ACHN (cell line): ENCODE measurements around the gene GRIK2.

Source experiments
- DNase-seq: peaks from one replicate; pipeline ENCODE4 v3.0.0-alpha.2; 2015
- in situ Hi-C: cut with HindIII; loops from 2 replicates; pipeline ENCODE4 v1.10.0; 2017; ENCODE audit warnings: low sequenced_read_pairs, low pct_ligation_motif_present, low pct_unique_long_range_greater_than_20kb

The GRIK2 gene

DNA sequence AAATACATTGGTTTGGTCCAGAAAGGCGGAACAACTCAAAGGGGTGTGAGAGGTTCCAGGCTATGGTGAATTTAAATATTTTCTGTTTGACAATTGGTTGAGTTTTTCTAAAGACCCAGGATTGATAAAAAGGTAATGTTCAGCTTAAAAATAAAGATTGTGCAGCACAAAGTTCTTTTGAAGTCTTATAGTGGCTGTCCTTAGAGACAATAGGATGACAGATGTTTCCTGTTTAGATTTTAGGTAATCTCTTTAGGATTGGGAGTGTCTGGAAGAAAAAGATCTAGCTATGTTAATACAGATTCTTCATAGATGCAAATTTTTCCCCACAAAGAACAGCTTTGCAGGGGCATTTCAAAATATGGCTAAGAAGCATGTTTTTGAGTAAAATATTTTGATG lies 119.7 kb downstream of the GRIK2 start:
- DNase-seq, result no peak
- in situ Hi-C loops, result no loop called here

DNA sequence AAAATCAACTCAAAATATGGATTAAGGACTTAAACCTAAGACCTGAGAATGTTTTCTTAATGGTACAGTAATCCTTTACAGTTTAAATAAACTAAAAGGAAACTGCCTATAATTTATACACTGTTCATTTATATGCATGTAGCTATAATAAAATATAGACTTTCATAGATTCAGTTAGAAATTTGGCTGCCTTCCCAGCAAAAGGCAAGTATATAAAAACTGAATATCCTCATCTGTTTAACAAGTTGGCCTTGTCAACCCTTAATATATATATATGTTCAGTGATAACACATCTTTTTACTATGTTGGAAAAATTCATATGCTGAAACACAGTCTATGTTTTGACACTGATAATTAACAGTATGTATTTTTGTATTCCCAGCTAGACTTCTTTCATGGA lies 123.1 kb downstream of the GRIK2 start:
- in situ Hi-C loops, result no loop called here
- no peak for DNase-seq

DNA sequence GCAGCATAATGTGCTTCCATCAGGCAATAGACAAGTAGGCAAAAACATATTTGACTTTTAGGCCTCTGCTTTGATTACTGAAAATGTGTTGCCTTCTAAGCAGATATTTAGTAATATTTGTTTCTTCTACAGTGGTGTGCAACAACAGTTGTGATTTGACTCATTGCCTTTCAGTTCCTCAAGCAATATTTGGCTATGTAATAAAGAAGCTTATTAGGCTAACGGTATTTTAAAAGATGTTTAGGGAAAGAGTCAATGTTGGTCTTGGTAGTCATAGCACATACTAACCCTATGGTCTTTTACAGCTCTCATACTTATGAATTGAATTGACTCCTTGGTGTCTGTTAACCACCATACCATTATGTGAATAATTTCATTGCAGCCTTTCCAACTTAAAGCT lies 124.1 kb downstream of the GRIK2 start:
- in situ Hi-C loops, result no loop called here
- no peak for DNase-seq

DNA sequence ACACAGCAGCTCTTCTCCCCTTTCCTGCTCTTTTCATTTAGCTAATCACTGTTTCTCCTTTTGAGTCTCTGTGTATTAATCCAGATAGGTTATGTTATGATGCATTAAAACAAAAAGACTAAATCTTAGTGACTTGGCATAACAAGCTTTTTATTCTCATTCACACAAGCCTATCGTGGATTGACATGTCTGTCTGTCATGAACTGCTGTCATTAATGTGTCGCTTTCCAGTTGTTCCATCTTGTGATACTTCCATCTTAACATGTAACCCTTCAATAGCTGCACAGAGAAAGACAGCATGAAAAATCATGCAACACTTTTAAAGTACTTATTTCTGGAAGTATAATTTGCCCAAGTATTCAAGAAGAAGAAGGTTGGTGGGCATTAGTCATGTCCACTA lies 128.7 kb downstream of the GRIK2 start:
- no peak for DNase-seq
- in situ Hi-C loops, result no loop called here

DNA sequence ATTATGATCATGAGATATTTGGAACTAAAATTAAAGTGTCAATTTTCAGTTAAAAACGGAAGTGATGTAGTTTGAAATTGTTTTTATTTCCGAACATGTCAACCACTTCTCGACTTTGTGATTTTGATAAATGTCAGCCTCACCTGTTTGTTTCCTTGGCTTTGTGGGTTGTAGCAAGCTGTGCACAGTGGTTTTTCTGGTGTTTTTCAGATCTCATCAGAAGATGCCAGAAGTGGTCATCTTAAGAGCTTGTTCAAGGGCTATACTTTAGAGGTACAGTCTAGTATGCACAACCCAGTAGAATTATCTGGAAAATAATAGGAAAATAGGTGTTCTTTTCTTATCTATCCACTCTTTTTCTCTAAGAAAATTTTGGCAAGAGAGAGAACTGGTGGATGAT lies 134.0 kb downstream of the GRIK2 start:
- DNase-seq, result no peak
- in situ Hi-C loops, result no loop called here

DNA sequence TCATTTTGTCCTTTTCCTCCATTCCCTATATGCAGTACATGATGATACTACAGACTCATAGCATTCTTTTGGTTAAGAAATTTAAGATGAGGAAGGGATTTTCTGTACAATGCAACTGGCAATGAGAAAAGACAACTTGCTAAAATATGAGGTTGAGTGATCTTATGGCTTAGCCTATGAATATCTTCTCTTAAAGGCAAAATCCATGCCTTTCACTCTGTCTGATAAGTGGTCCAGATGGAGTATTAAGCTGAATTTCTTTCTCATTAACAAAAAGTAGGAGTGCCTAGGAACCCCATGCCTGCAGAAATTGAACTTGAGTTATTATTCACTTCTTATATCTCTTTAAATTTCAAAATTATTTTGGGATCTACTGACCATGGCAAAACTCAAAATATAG lies 135.3 kb downstream of the GRIK2 start:
- in situ Hi-C loops, result no loop called here
- DNase-seq, result no peak

DNA sequence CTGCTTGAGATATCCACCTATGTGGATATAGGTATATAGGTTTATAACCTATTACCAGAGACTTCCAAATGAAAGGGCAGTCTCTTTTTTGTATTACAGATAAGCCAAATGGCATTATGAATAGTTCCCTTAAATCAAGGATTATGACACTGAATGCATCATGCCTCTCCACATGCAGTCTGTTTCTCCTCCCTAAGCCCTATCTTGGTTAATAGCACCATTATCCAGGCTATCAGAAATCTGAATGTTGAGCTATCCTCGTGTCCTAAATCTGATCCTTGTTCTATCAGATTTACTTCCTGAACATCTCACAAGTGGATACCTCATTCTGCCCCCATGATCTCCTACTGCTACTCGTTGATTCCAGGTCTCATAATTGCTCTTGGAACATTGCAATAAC lies 138.0 kb downstream of the GRIK2 start:
- in situ Hi-C loops, result no loop called here

DNA sequence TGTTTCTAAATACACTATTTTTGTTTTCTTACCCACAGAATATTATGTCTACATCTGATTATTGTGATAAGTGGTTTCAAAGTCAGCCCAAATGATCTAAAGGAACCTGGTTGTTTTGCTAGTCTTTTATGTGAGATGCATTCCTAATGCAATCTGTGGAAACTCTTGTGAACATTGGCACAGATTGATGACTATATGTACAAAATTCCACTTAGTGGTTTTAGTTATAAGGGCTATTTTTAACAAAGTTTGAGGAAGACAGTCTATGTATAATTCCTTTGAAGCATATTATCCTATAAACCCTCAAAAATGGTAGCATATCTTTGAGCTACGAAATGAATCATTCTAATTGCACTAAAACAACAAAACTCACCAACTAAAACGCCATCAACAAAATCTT lies 140.9 kb downstream of the GRIK2 start:
- DNase-seq, result no peak
- in situ Hi-C loops, result no loop called here

More for the DNA sequence above, 138.0 kb downstream of the GRIK2 start:
- no peak for DNase-seq

DNA sequence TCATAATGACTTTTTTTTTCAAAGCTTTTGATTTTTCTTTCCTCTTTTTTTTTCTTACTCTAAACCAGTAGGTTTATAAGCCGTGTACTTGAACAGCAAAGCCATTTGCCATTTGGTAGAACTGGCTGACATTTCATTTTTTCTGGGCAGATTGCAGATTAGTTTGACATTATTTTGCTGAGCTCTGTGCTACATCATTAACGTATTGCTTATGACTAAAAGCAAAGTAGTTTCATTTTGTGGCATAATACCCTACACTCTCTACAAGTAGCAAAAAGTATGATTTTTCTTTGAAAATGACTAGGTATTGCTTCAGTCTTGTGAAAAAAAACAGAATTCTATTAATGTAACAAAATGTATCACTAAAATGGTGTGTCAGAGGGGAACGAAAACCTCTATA lies 141.3 kb downstream of the GRIK2 start:
- in situ Hi-C loops, result no loop called here
- DNase-seq, result no peak

DNA sequence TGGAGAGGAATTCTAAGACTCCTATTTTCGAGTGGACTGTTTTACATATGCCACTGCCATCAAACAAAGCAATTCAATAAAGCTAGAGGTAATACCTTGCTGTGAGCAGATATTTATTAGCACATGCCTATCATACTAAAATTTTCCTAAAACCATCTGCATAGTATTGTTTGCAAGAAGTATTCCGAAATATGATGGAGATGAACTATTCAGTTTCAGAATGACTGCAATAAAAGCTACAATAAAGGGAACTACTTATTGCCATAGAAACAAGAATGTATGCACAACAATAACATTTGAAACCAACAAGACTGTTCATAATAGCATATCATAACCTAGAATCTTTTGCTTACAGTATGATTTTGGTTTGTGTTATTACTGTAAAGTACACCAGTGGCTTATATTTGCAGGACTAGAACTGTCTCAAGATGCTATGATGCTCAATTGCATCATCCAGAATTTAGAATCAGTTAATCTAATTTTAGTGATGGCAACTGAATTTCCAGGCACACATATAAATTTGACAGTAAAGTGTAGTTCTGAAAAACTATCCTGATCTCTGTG lies 144.3 kb downstream of the GRIK2 start:
- in situ Hi-C loops, result no loop called here
- DNase-seq, result no peak

DNA sequence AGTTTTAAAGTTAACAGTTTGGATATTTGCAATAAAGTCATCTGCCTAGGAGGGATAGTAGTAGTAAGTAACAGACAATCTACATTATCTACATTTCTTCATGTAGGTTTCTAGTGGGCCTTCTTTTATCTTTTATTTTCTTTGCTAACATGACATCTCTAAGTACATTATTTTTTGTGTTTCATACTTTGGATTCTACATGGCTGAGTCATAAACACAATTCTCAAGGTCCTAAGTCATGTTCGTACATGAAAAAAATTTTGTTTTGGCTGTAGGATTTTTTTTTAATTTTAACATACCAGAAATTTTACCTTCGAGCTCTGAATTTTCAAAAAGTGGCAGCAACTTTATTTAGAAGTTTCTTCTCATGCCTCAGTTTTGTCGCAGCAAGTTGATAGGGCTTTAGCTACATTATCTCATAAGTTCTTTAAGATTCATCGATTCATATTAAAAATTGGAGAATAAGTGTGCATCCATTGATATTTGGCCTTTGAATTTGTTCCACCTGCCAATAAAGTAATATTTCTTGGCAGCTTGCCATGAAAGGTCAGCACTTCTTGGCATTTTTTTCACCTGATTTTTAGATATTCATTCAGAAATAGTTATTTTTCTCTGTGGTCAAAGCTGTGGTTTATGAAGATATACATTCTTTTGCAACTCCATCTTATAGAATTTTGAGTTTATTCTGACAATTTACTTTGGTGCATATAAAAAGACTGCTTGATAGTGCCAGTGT lies 146.2 kb downstream of the GRIK2 start:
- in situ Hi-C loops, result no loop called here
- DNase-seq, result peak; percentile 2

DNA sequence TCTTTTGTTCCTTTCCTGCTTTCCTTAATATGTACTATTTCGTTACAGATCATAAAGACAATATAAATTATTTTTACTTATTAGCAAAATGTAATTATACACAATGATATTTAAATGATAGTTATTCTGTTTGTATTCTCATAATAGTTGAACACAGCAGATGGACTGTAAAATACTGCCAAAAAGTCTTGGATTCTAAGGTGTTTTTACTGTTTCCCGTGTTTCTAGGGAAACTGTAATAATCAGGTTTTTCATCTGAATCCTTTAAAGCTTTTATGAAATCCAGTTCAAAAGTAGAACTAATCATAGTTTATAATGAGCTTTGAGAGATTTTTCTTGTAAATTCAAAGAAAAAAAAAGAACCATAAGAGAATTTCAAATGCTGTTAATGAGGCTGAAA lies 148.4 kb downstream of the GRIK2 start:
- DNase-seq, result no peak
- in situ Hi-C loops, result no loop called here

DNA sequence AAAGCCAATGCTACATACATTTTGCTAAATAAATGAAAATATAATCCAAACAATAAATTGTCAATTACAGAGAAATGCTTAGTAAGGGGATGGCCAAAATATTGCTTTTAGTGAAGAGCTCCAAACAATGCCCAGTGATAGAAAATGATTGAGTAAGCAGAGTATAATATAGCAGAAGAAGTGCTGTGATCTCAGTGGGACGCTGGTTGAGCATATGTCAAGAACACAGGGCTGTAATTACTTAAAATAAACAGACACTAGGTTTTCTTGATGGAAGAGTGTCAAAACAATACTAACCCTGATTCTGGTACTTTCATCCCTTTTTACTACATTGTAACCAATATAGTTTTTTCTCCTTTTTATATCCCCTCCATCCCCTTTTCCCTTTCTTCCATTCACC lies 150.3 kb downstream of the GRIK2 start:
- in situ Hi-C loops, result no loop called here
- no peak for DNase-seq

DNA sequence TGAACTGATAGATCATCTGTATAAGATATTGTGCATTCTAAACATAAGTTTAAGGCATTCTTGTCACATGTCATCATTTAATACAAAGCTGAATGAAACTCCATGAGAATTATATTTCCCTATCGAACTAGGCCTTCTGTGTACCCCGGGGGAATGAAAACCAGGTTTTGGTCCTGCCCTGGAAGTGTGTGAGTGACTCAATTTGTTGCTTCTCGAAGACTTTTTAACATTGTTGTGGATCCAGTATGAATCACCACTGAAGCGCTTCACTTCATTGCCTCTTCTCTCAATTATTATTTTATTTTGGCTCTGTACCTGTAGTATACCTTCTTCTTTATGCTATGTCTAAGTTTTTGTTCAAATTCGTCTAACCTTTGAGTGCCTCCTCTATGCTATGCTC lies 150.8 kb downstream of the GRIK2 start:
- DNase-seq, result no peak

DNA sequence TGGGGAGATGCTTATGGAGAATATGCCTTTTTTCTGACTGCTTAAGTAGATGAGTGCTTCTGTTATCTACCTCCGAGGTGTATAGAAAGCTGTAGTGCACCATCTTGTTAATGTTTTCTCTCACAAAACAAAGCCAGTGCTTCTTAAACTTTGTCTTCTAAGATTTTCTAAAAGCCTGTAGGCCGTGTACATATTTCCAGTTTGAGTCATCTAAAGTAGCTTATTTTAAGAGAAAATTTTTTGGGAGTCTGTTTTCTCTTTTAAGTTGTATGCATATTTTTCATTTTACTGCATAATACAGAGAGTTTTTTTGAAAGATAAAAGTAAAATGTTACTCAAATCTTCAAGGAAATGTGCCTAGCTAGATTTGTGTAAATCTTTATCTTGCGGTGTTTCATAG lies 151.7 kb downstream of the GRIK2 start:
- in situ Hi-C loops, result no loop called here

More for the DNA sequence above, 150.8 kb downstream of the GRIK2 start:
- in situ Hi-C loops, result no loop called here

DNA sequence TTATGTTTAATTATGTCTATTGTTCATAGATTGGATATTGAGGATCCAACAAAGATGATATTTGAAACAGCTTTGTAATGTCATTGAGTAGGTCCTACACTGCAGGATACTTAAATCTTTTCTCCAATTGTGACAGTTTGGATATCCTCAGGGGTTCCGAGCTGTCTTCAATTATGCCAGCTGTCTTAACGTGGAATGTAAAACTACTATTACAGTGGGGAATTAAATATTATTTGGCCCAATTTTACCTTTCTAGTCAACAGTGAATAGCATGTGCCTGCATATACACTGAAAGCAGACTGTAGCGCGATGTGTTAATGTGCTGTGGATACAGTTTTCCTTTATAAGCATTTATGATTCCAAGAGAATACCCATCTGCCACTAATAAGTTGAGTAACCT lies 156.9 kb downstream of the GRIK2 start:
- in situ Hi-C loops, result no loop called here
- DNase-seq, result no peak

More for the DNA sequence above, 151.7 kb downstream of the GRIK2 start:
- no peak for DNase-seq

DNA sequence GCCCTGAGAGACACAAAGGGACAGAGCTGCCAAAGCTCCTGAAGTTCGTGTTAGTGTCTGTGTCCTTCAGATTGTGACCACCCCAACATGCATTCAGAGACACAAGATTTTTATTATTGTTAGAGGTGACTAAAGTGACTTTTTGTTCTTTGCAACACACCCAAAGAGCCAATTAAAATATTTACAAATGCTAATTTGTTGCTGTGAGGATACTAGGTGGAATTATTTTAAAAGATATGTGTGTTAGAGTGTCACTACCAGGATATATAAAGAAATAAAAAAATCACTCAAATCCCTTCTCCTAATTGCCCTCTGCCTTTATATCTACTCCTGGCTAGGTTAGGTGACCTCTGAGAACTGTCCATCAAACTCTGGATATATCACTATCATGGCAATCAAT lies 160.7 kb downstream of the GRIK2 start:
- in situ Hi-C loops, result no loop called here
- DNase-seq, result no peak

DNA sequence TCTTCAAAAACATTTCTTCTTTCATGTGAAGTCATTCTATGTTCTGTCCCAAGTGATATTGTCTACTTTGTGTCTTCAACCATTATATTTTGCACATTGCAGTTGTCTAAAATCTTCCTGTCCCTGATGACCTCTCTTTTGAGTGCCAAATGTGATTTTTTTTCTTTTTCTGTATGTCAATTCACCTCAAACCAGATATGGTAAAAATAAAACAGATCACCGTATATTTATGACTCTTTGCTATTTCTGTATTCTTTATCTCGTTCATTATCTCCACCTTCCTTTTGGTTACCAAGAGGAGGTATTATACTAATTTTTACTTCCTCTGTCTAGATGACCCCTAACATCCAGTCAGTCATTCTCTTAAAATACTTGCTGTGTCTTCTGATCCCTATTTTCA lies 165.2 kb downstream of the GRIK2 start:
- no peak for DNase-seq
- in situ Hi-C loops, result no loop called here

DNA sequence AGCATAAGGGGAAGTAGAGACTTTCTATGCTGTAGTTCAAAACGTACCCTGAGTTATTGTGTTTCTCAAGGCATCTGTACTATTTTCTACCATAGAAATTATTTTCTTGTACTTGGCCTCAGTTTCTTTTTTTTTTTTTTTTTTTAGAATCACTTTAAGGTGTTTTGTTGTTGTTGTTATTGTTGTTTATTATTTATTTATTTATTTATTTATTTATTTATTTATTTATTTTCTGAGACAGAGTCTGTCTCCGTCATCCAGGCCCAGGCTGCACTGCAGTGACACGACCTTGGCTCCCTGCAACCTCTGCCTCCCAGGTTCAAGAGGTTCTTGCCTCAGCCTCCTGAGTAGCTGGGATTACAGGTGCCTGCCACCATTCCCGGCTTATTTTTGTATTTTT lies 179.1 kb downstream of the GRIK2 start:
- in situ Hi-C loops, result no loop called here

DNA sequence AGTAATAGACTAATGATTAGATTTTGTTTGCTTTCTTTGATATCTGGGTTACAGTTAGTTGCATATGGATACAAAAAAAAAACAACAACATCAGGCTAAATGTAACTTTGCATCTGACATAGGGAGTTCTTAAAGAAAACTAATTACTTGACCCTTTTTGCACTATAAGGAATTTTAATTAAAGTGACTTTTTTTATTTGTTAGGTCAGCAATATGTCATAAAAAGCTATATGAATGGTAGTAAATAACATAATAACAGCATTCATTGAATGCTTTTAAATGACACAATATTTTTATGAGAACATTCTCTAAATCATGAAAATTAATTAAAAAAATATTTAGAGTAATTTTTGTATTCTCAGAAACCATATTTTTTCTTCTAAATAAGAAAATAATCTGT lies 183.6 kb downstream of the GRIK2 start:
- in situ Hi-C loops, result no loop called here
- no peak for DNase-seq

More for the DNA sequence above, 179.1 kb downstream of the GRIK2 start:
- DNase-seq, result no peak
